Measurements from ENCODE around the gene PLCD1. TPM values are rescaled to one million over a fixed set of nuclear protein-coding genes. Genes with fewer than 3 reads are reported as not detected.
"Not testable (repeated sequence)": the region's sequence is repeated elsewhere in the genome, so short reads cannot be mapped to it uniquely, and the experiment has no call there.

Gene PLCD1
- total RNA-seq, 1 donor: 23.2 TPM

DNA sequence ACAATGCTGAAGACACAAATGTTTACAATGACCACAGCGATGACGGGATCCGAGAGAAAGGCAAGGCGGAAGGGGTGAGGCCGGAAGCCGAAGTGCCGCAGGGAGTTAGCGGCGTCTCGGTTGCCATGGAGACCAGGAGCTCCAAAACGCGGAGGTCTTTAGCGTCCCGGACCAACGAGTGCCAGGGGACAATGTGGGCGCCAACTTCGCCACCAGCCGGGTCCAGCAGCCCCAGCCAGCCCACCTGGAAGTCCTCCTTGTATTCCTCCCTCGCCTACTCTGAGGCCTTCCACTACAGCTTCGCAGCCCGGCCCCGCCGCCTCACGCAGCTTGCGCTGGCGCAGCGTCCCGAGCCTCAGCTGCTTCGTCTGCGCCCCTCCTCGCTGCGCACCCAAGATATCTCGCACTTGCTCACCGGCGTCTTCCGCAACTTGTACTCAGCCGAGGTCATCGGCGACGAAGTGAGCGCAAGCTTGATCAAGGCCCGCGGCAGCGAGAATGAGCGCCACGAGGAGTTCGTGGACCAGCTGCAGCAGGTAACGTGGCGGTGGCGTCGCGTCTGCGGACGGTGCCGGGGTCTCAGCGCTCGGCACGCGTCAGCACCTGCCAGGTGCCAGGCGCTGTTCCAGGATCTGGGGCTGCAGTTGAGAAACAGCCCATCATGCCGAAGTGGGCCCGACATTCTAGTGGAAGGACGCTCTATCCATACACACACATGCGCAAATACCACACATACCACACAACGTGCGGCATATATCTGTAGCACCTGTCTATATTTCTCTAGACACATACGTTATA is 9.9 kb upstream of the PLCD1 start, which contains the start of gene DLEC1:
TSS of gene DLEC1 (plus strand) at position 108 of the 798 bp plus-strand sequence. CDS start at position 126, 18 bp downstream.
- Histone ChIP-seq H3K4me1 (ENCODE audit: insufficient read depth, low read length) (peaks cover 14% of the 10 kb centered on the region), H3K27ac (ENCODE audit: low read depth, low read length) (no peak within 1 kb of the TSS), H3K36me3 (ENCODE audit: insufficient read depth, low read length) (no peaks in the 10 kb centered on the region), H3K4me3 (ENCODE audit: insufficient read depth, low read length) (peak within 1 kb of the TSS; percentile 72), H2AFZ (ENCODE audit: low read length) (peak within 1 kb of the TSS; percentile 96), H3K4me2 (ENCODE audit: insufficient read depth, low read length) (peak within 1 kb of the TSS; percentile 88), H3K79me2 (ENCODE audit: insufficient read depth, low read length) (no peaks in the 10 kb centered on the region), H3K9me3 (ENCODE audit: low read depth, low read length) (no peaks in the 10 kb centered on the region), H3K27me3 (ENCODE audit: insufficient read depth, low read length) (peaks cover 10% of the 10 kb centered on the region), H4K20me1 (ENCODE audit: insufficient read depth, low read length) (no peaks in the 10 kb centered on the region)
- DNase-seq (ENCODE audit: insufficient read length, low spot score, missing footprints): peak; percentile 82
- TF ChIP-seq, protein P1, sequence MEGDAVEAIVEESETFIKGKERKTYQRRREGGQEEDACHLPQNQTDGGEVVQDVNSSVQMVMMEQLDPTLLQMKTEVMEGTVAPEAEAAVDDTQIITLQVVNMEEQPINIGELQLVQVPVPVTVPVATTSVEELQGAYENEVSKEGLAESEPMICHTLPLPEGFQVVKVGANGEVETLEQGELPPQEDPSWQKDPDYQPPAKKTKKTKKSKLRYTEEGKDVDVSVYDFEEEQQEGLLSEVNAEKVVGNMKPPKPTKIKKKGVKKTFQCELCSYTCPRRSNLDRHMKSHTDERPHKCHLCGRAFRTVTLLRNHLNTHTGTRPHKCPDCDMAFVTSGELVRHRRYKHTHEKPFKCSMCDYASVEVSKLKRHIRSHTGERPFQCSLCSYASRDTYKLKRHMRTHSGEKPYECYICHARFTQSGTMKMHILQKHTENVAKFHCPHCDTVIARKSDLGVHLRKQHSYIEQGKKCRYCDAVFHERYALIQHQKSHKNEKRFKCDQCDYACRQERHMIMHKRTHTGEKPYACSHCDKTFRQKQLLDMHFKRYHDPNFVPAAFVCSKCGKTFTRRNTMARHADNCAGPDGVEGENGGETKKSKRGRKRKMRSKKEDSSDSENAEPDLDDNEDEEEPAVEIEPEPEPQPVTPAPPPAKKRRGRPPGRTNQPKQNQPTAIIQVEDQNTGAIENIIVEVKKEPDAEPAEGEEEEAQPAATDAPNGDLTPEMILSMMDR (IDR thresholded peaks at IDR 0.05; ENCODE audit: extremely low read depth, low read depth, low read length): no peak

DNA sequence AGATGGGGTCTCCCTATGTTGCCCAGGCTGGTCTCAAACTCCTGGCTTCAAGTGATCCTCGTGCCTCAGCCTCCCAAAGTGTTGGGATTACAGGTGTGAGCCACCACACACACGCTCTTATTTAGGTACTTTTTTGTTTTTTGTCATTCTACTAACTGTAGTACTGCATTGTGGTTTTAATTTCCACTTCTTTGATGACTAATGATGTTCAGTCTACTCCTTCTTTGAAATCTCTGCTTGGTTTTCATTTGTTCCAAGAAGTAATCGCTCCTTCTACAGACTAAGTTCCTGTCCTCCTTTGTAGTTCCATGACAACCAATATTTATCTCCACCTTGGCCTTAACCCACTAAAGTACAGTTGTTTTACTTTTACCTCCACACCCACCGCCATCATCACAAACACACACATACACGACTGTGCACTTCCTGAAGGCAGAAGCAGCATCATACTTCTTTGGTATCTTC is 9.0 kb upstream of the PLCD1 start:
- Histone ChIP-seq H3K4me1 (ENCODE audit: insufficient read depth, low read length) (peaks cover 14% of the 10 kb centered on the region), H3K27me3 (ENCODE audit: insufficient read depth, low read length) (peaks cover 4% of the 10 kb centered on the region), H3K27ac (ENCODE audit: low read depth, low read length) (no peak overlapping the region), H4K20me1 (ENCODE audit: insufficient read depth, low read length) (no peaks in the 10 kb centered on the region), H3K4me3 (ENCODE audit: insufficient read depth, low read length) (peak overlapping the region; percentile 72), H3K79me2 (ENCODE audit: insufficient read depth, low read length) (no peaks in the 10 kb centered on the region), H3K36me3 (ENCODE audit: insufficient read depth, low read length) (no peaks in the 10 kb centered on the region), H3K9me3 (ENCODE audit: low read depth, low read length) (no peaks in the 10 kb centered on the region), H2AFZ (ENCODE audit: low read length) (peak overlapping the region; percentile 96), H3K4me2 (ENCODE audit: insufficient read depth, low read length) (peak overlapping the region; percentile 88)
- TF ChIP-seq, protein P1 (IDR thresholded peaks at IDR 0.05; ENCODE audit: extremely low read depth, low read depth, low read length): no peak
- no peak for DNase-seq (ENCODE audit: insufficient read length, low spot score, missing footprints)

DNA sequence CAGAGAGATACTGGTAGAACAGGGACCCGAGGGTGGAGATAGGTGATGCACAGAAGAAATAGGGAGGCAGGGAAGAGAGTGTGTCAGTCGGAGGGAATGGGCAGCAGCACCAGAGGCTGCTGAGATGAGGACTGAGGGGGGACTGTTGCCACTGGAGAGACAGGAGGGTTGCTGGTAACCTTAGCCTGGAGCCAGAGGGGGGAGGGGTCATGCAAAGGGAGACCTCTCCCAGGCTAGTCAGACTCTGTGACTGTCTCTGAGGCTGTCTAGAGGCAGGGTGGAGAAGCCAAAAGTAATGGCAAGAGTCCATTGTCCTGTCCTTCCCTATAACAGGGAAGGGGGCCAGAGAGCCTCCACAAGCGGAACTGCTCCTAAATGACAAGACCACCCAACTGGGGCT is 7.5 kb upstream of the PLCD1 start:
- H3K27me3 ChIP-seq (ENCODE audit: insufficient read depth, low read length): peaks cover 3% of the 10 kb centered on the region

DNA sequence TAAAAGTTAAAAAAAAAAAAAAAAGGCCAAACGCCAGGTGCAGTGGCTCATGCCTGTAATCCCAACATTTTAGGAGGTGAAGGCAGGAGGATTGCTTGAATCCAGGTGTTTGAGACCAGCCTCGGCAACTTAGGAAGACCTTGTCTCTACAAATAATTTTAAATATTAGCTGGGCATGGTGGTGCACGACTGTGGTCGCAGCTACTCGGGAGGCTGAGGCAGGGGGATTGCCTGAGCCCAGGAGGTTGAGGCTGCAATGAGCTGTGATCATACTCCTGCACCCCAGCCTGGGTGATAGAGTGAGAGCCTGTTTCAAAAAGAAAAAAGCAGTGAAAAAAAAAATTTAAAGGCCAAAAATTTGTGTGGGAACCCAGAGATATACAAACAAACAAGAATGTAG is 6.8 kb upstream of the PLCD1 start:
- Histone ChIP-seq H3K36me3 (ENCODE audit: insufficient read depth, low read length) (no peaks in the 10 kb centered on the region), H3K79me2 (ENCODE audit: insufficient read depth, low read length) (no peaks in the 10 kb centered on the region), H3K4me2 (ENCODE audit: insufficient read depth, low read length) (no peak overlapping the region), H3K27ac (ENCODE audit: low read depth, low read length) (no peak overlapping the region), H3K9me3 (ENCODE audit: low read depth, low read length) (no peaks in the 10 kb centered on the region), H2AFZ (ENCODE audit: low read length) (no peak overlapping the region), H3K4me1 (ENCODE audit: insufficient read depth, low read length) (peaks cover 20% of the 10 kb centered on the region), H3K27me3 (ENCODE audit: insufficient read depth, low read length) (peaks cover 3% of the 10 kb centered on the region), H3K4me3 (ENCODE audit: insufficient read depth, low read length) (no peak overlapping the region), H4K20me1 (ENCODE audit: insufficient read depth, low read length) (no peaks in the 10 kb centered on the region)
- TF ChIP-seq, protein P1 (IDR thresholded peaks at IDR 0.05; ENCODE audit: extremely low read depth, low read depth, low read length): no peak
- no peak for DNase-seq (ENCODE audit: insufficient read length, low spot score, missing footprints)

More for the DNA sequence above, 7.5 kb upstream of the PLCD1 start:
- no peak overlapping the region for H3K4me3 ChIP-seq (ENCODE audit: insufficient read depth, low read length)
- peak; percentile 14 for DNase-seq (ENCODE audit: insufficient read length, low spot score, missing footprints)
- H3K4me1 ChIP-seq (ENCODE audit: insufficient read depth, low read length): peaks cover 14% of the 10 kb centered on the region
- H3K4me2 ChIP-seq (ENCODE audit: insufficient read depth, low read length): no peak overlapping the region
- no peaks in the 10 kb centered on the region for H3K79me2 ChIP-seq (ENCODE audit: insufficient read depth, low read length)
- H3K9me3 ChIP-seq (ENCODE audit: low read depth, low read length): no peaks in the 10 kb centered on the region
- no peak overlapping the region for H3K27ac ChIP-seq (ENCODE audit: low read depth, low read length)
- TF ChIP-seq, protein P1 (IDR thresholded peaks at IDR 0.05; ENCODE audit: extremely low read depth, low read depth, low read length): no peak
- H3K36me3 ChIP-seq (ENCODE audit: insufficient read depth, low read length): no peaks in the 10 kb centered on the region
- no peak overlapping the region for H2AFZ ChIP-seq (ENCODE audit: low read length)
- no peaks in the 10 kb centered on the region for H4K20me1 ChIP-seq (ENCODE audit: insufficient read depth, low read length)

DNA sequence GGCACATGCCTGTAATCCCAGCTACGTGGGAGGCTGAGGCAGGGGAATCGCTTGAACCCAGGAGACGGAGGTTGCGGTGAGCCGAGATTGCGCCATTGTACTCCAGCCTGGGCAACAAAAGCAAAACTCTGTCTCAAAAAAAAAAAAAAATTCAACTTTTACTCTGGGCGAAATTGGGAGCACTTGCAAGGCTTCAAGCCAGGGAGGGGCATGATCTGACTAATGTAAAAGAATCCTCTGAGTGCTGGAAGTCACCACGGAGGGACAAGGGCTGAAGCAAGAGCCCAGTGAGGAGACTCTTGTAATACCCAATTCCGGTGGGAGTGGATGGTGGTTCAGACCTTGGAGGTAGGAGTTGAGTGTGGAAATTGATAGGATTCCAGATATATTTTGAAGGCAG is 4.9 kb upstream of the PLCD1 start:
- H3K4me3 ChIP-seq (ENCODE audit: insufficient read depth, low read length); H3K27ac ChIP-seq (ENCODE audit: low read depth, low read length); H4K20me1 ChIP-seq (ENCODE audit: insufficient read depth, low read length); H2AFZ ChIP-seq (ENCODE audit: low read length); H3K9me3 ChIP-seq (ENCODE audit: low read depth, low read length); H3K36me3 ChIP-seq (ENCODE audit: insufficient read depth, low read length); H3K4me2 ChIP-seq (ENCODE audit: insufficient read depth, low read length); H3K27me3 ChIP-seq (ENCODE audit: insufficient read depth, low read length); H3K79me2 ChIP-seq (ENCODE audit: insufficient read depth, low read length): not testable (repeated sequence)
- DNase-seq (ENCODE audit: insufficient read length, low spot score, missing footprints): peak; percentile 62
- peaks cover 31% of the 10 kb centered on the region for H3K4me1 ChIP-seq (ENCODE audit: insufficient read depth, low read length)

DNA sequence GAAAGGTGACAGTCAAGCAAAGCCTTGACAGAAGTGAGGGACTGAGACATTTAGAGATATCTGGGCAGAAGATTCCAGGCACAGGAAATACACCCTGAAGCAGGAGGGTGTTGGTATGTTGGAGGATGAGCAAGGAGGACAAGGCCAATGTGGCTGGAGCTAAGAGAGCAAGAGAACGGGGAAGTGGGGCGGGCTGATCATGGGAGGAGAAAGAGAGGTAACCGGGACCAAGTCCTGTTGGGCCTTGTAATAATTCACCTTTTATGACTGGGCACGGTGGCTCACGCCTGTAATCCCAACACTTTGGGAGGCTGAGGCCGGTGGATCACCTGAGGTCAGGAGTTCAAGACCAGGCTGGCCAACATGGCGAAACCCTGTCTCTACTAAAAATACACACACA is 4.1 kb upstream of the PLCD1 start:
- not testable (repeated sequence) for DNase-seq (ENCODE audit: insufficient read length, low spot score, missing footprints); H3K79me2 ChIP-seq (ENCODE audit: insufficient read depth, low read length)

More for the DNA sequence above, 4.1 kb upstream of the PLCD1 start:
- not testable (repeated sequence) for H3K4me2 ChIP-seq (ENCODE audit: insufficient read depth, low read length); H3K4me3 ChIP-seq (ENCODE audit: insufficient read depth, low read length); H3K36me3 ChIP-seq (ENCODE audit: insufficient read depth, low read length); H2AFZ ChIP-seq (ENCODE audit: low read length); H3K27me3 ChIP-seq (ENCODE audit: insufficient read depth, low read length); H4K20me1 ChIP-seq (ENCODE audit: insufficient read depth, low read length); H3K27ac ChIP-seq (ENCODE audit: low read depth, low read length); H3K9me3 ChIP-seq (ENCODE audit: low read depth, low read length)
- H3K4me1 ChIP-seq (ENCODE audit: insufficient read depth, low read length): peaks cover 23% of the 10 kb centered on the region
